Neuron (in vitro differentiated cells): ENCODE measurements around the gene PRRT2.

ENCODE experiments used
- H2AFZ ChIP-seq: one replicate; pipeline ENCODE4 v1.6.1; 2013; ENCODE audit warnings: low read depth, mild to moderate bottlenecking, inconsistent platforms, low read length, moderate library complexity
- H3K27me3 ChIP-seq: one replicate; pipeline ENCODE4 v1.6.1; 2013; ENCODE audit warnings: low read length; ENCODE audit not compliant: insufficient read depth
- H3K36me3 ChIP-seq: one replicate; pipeline ENCODE4 v1.6.1; 2013; ENCODE audit warnings: low read length; ENCODE audit not compliant: insufficient read depth
- H3K4me1 ChIP-seq: one replicate; pipeline ENCODE4 v1.6.1; 2013; ENCODE audit warnings: low read length; ENCODE audit not compliant: insufficient read depth
- H3K4me3 ChIP-seq: 2 replicates; pipeline ENCODE4 v1.5.1; 2013; ENCODE audit warnings: mild to moderate bottlenecking, low read length, moderate library complexity
- H3K9me3 ChIP-seq: one replicate; pipeline ENCODE4 v1.6.1; 2013; ENCODE audit warnings: low read length

The PRRT2 gene

DNA sequence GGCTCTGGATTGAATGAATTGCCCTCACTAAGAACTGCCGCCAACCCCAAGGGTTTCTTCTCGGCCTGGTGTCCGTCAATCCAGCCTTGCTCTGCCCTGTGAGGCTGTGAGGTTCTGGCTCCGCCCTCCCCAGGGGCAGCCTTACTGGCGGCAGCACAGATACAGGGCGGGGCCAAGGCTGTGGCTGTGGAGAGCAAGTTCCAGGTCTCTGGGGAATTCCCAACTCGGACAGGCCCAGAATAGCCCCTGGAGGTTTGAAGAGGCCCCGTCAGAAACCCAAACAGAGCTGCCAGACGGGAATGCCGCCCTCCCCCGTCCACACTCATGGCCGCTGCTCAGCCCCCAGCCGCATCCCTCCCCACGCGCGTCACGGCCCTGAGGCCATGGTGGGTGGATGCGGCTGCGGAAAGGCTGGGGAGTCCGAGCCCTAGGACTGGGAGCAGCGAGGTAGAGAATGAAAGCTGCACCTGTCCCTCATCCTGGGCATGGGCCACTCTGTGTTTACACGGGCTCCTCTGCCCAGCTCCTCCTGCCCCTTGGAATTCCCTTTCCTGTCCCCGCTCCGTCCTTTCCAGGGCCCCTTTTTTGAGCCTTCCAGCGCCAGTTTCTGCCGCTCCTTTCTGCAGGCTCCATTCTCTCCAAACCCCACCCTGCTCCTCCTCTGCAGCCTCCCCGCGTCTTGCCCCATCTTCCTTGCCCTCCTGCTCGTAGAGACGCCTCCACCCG, 660 bp upstream of the PRRT2 start:
- no peak overlapping the region for H2AFZ ChIP-seq
- no peaks in the 10 kb centered on the region for H3K9me3 ChIP-seq
- H3K4me1 ChIP-seq = peaks cover 62% of the 10 kb centered on the region
- H3K4me3 ChIP-seq = peak overlapping the region; percentile 83
- H3K27me3 ChIP-seq = no peaks in the 10 kb centered on the region
- peaks cover 16% of the 10 kb centered on the region for H3K36me3 ChIP-seq

- peaks cover 68% of the 10 kb centered on the region for H3K4me1 ChIP-seq
- H3K4me3 ChIP-seq = peak overlapping the region; percentile 83
These were observed 1.0 kb downstream of the PRRT2 start for GRCh38 chr16:29812754-29813643.

DNA sequence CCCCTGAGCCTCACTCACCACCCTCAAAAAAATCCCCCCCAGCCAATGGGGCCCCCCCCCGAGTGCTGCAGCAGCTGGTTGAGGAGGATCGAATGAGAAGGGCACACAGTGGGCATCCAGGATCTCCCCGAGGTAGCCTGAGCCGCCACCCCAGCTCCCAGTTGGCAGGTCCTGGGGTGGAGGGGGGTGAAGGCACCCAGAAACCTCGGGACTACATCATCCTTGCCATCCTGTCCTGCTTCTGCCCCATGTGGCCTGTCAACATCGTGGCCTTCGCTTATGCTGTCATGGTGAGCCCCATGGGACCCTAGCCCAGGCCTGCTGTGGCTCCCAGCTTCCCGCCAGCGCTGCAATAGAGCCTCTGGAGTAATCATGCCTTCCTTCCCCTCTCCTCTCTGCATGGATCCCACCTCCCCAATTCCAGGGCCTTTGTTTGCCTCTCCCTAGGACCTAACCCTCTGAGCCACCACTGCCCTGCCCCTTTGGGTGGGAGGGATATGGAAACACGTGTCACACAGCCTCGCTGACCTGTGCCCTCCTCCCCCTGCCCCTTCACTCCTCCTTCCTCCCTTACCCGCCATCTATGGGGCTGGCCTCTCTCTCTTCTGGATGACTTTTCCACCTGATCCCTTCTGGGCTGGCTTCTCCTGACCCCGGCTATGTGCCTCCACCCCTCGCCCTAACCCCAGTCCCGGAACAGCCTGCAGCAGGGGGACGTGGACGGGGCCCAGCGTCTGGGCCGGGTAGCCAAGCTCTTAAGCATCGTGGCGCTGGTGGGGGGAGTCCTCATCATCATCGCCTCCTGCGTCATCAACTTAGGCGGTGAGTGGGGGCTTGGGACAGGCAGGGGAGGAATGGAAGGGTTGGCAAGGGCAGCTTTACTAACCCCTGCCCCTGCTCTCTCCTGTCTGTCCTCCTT, 1.9 kb downstream of the PRRT2 start:
- H2AFZ ChIP-seq = no peak overlapping the region
- peaks cover 59% of the 10 kb centered on the region for H3K4me1 ChIP-seq
- peak overlapping the region; percentile 83 for H3K4me3 ChIP-seq
- H3K9me3 ChIP-seq = no peaks in the 10 kb centered on the region
- H3K36me3 ChIP-seq = peaks cover 21% of the 10 kb centered on the region
- H3K27me3 ChIP-seq = no peaks in the 10 kb centered on the region

More at GRCh38 chr16:29812754-29813643, 1.0 kb downstream of the PRRT2 start:
- Histone ChIP-seq H3K36me3 (peaks cover 18% of the 10 kb centered on the region), H3K27me3 (no peaks in the 10 kb centered on the region), H3K9me3 (no peaks in the 10 kb centered on the region), H2AFZ (no peak overlapping the region)

- peaks cover 24% of the 10 kb centered on the region for H3K36me3 ChIP-seq
- H3K27me3 ChIP-seq = no peaks in the 10 kb centered on the region
- H3K9me3 ChIP-seq = no peaks in the 10 kb centered on the region
- peaks cover 53% of the 10 kb centered on the region for H3K4me1 ChIP-seq
- no peak overlapping the region for H3K4me3 ChIP-seq
- H2AFZ ChIP-seq = no peak overlapping the region
These were observed 2.6 kb downstream of the PRRT2 start for GRCh38 chr16:29814592-29814991.

- no peaks in the 10 kb centered on the region for H3K9me3 ChIP-seq
- H3K36me3 ChIP-seq = peaks cover 26% of the 10 kb centered on the region
- H3K27me3 ChIP-seq = no peaks in the 10 kb centered on the region
- peak overlapping the region; percentile 16 for H3K4me3 ChIP-seq
- H2AFZ ChIP-seq = no peak overlapping the region
- H3K4me1 ChIP-seq = peaks cover 47% of the 10 kb centered on the region
These were observed 3.2 kb downstream of the PRRT2 start for GRCh38 chr16:29815032-29815721.

DNA sequence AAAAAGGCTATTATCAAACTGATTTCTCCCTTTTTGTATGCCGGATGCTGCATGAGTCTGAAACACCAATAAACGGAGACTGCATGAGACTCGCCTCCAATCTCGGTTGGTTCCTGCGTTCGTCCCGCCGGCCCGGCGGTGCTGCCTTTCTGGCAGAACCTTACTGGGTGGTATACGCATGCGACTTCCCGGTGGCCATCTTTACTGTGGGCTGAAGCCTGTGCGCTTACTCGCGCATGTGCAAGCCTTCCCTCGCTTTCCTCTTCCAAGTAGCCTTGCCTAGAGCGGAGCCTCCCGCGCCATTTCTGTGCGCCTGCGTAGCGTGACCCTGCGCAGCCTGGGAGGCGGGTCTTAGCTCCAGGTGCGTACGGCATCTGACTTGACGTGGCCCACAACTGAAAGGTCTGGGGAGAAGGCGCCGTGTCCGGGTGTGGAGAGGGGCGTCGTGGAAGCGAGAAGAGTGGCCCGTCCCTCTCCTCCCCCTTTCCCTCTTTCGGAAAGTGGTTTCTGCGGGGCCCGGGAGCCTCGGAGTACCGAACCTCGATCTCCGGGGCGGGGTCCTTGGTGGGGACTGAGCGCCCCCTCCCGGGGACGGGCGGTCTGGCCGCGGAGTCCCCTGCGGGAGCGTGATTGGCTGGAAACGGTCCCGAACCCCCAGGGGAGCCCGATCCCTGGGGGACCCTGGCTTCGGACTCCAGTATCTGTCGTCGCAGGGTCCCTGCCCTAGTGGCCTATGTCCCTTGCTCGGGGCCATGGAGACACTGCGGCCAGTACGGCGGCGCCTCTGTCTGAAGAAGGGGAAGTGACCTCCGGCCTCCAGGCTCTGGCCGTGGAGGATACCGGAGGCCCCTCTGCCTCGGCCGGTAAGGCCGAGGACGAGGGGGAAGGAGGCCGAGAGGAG, 4.0 kb downstream of the PRRT2 start, which contains the start of gene PAGR1:
Gene PAGR1, plus strand, starts transcription at position 360 of the 901 bp plus-strand sequence. Its CDS starts 374 bp downstream, at position 734.
- H2AFZ ChIP-seq = peak within 1 kb of the TSS; percentile 7
- peak within 1 kb of the TSS; percentile 67 for H3K4me3 ChIP-seq
- no peaks in the 10 kb centered on the region for H3K9me3 ChIP-seq
- H3K36me3 ChIP-seq = peaks cover 24% of the 10 kb centered on the region
- no peaks in the 10 kb centered on the region for H3K27me3 ChIP-seq
- H3K4me1 ChIP-seq = peaks cover 39% of the 10 kb centered on the region

- H2AFZ ChIP-seq = peak overlapping the region; percentile 7
- H3K27me3 ChIP-seq = no peaks in the 10 kb centered on the region
- H3K4me3 ChIP-seq = peak overlapping the region; percentile 67
- peaks cover 33% of the 10 kb centered on the region for H3K4me1 ChIP-seq
- H3K36me3 ChIP-seq = peaks cover 24% of the 10 kb centered on the region
- no peaks in the 10 kb centered on the region for H3K9me3 ChIP-seq
These were observed 4.9 kb downstream of the PRRT2 start for GRCh38 chr16:29816694-29817441.

GRCh38 chr16:29818082-29818481, 6.1 kb downstream of the PRRT2 start:
- no peaks in the 10 kb centered on the region for H3K27me3 ChIP-seq
- H2AFZ ChIP-seq = no peak overlapping the region
- H3K36me3 ChIP-seq = peaks cover 24% of the 10 kb centered on the region
- no peaks in the 10 kb centered on the region for H3K9me3 ChIP-seq
- H3K4me1 ChIP-seq = peaks cover 33% of the 10 kb centered on the region
- no peak overlapping the region for H3K4me3 ChIP-seq

- peaks cover 19% of the 10 kb centered on the region for H3K4me1 ChIP-seq
- H3K4me3 ChIP-seq = no peak overlapping the region
- no peak overlapping the region for H2AFZ ChIP-seq
- peaks cover 24% of the 10 kb centered on the region for H3K36me3 ChIP-seq
- H3K27me3 ChIP-seq = no peaks in the 10 kb centered on the region
- no peaks in the 10 kb centered on the region for H3K9me3 ChIP-seq
These were observed 7.5 kb downstream of the PRRT2 start for GRCh38 chr16:29819506-29819905.

DNA sequence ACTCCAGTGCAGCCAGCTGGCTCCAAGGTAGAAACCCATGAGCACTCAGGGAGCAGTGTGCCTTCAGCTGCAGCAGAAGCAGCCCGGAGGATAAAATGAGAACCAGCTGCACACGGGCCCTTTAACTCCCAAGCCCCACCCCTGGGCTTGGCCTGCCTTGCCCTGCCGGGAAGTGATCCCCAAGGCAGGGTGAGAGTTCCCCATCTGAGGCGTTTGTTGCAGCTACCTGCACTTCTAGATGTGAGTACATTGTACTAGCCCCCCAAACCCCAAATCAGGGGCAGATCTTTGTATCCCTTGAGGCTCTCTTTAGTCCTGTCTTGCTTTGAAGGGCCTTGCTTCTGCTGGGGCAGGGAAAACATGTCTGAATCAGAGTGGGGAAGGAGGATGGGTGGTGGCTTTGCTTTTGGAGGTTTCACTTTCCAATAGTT, 8.3 kb downstream of the PRRT2 start, which contains the start of gene MVP:
Gene MVP, plus strand, starts transcription at position 192 of the 431 bp plus-strand sequence. CDS start 10,088 bp downstream, outside the sequence.
- peaks cover 11% of the 10 kb centered on the region for H3K4me1 ChIP-seq

More for the DNA sequence above, 8.3 kb downstream of the PRRT2 start, which contains the start of gene MVP:
- Histone ChIP-seq H3K9me3 (no peaks in the 10 kb centered on the region), H3K4me3 (peak within 1 kb of the TSS; percentile 33), H3K36me3 (peaks cover 24% of the 10 kb centered on the region), H2AFZ (no peak within 1 kb of the TSS), H3K27me3 (no peaks in the 10 kb centered on the region)
